SK-N-SH (cell line): ENCODE data around the gene NAV2. TPM values are rescaled to one million over a fixed set of nuclear protein-coding genes. Genes with fewer than 3 reads are reported as not detected.

ENCODE experiments used
- CTCF ChIA-PET: fragments of 300-600, 350-600 bp; formaldehyde crosslinking; extraction: SDS; loops from one replicate; lab custom pipeline; 2021; lab: Yijun Ruan, JAX
- POLR2A ChIA-PET: fragments of 350-600 bp; sonication (Branson Sonifier 250); formaldehyde crosslinking; extraction: SDS; loops from one replicate; lab custom pipeline; 2020; ENCODE audit warnings: antibody characterized with exemption, inconsistent platforms; lab: Yijun Ruan, JAX
- DNase-seq: peaks from one replicate; pipeline ENCODE4 v3.0.0; 2012
- H2AFZ ChIP-seq: fragments of 200-600 bp; sonication (generic); 2 replicates; pipeline ENCODE4 v1.8.1; 2016; ENCODE audit warnings: antibody characterized with exemption, mild to moderate bottlenecking, low read depth
- H3F3A ChIP-seq: fragments of 200-600 bp; sonication (generic); replicated peaks from 2 replicates; pipeline ENCODE3; 2016; ENCODE audit warnings: antibody characterized with exemption, mild to moderate bottlenecking; ENCODE audit not compliant: insufficient read depth
- H3K27ac ChIP-seq, 2 experiments: fragments of 200-500 bp in 1 of 2; fragments of 200-600 bp in 1 of 2; sonication (Bioruptor generic) in 1 of 2; sonication (generic), shearing (Covaris generic) in 1 of 2; 2 replicates each; pipeline versions ENCODE4 v1.5.1 to v1.6.1; 2014 to 2016; ENCODE audit warnings: low read depth in 2 of 2, inconsistent platforms in 1 of 2, low read length in 1 of 2, mild to moderate bottlenecking in 1 of 2, mixed read lengths in 1 of 2
- H3K27me3 ChIP-seq: fragments of 200-600 bp; sonication (generic), shearing (Covaris generic); 2 replicates; pipeline ENCODE4 v1.6.1; 2016; ENCODE audit warnings: mixed run types; ENCODE audit not compliant: insufficient read depth
- H3K36me3 ChIP-seq, 2 experiments: fragments of 200-500 bp in 1 of 2; fragments of 200-600 bp in 1 of 2; sonication (Bioruptor generic) in 1 of 2; sonication (generic) in 1 of 2; replicated peaks in 1 of 2; 2 replicates each; pipeline versions ENCODE3 to v1.5.1; 2014 to 2016; ENCODE audit warnings: low read length in 1 of 2, mild to moderate bottlenecking in 1 of 2; ENCODE audit not compliant: insufficient read depth in 2 of 2, control insufficient read depth in 1 of 2
- H3K4me1 ChIP-seq, 2 experiments: fragments of 200-500 bp in 1 of 2; fragments of 200-600 bp in 1 of 2; sonication (Bioruptor generic) in 1 of 2; sonication (generic), shearing (Covaris generic) in 1 of 2; 2 replicates each; pipeline versions ENCODE4 v1.5.1 to v1.6.1; 2014 to 2016; ENCODE audit warnings: low read depth in 1 of 2, low read length in 1 of 2, mixed run types in 1 of 2; ENCODE audit not compliant: insufficient read depth in 2 of 2, control insufficient read depth in 1 of 2
- H3K4me2 ChIP-seq: fragments of 200-600 bp; sonication (generic), shearing (Covaris generic); 2 replicates; pipeline ENCODE4 v1.6.1; 2017; ENCODE audit warnings: mixed run types
- H3K4me3 ChIP-seq, 2 experiments: fragments of 200-500 bp in 1 of 2; fragments of 200-600 bp in 1 of 2; sonication (Bioruptor generic) in 1 of 2; sonication (generic), shearing (Covaris generic) in 1 of 2; 2 replicates each; pipeline versions ENCODE4 v1.5.1 to v1.8.1; 2014 to 2016; ENCODE audit warnings: low read depth in 2 of 2, inconsistent platforms in 1 of 2, low read length in 1 of 2, mild to moderate bottlenecking in 1 of 2, mixed read lengths in 1 of 2, moderate library complexity in 1 of 2
- H3K79me2 ChIP-seq: fragments of 200-600 bp; sonication (generic); 2 replicates; pipeline ENCODE4 v1.8.1; 2017; ENCODE audit warnings: mild to moderate bottlenecking; ENCODE audit not compliant: insufficient read depth
- H3K9ac ChIP-seq: fragments of 200-600 bp; sonication (generic); 2 replicates; pipeline ENCODE4 v1.6.1; 2017; ENCODE audit warnings: mixed run types
- H3K9me2 ChIP-seq: fragments of 200-600 bp; sonication (generic); 2 replicates; pipeline ENCODE4 v1.6.1; 2017; ENCODE audit warnings: mixed run types
- H3K9me3 ChIP-seq: fragments of 200-600 bp; sonication (generic); 2 replicates; pipeline ENCODE4 v1.6.1; 2017; ENCODE audit warnings: mixed run types, mild to moderate bottlenecking, moderate library complexity
- H4K20me1 ChIP-seq: fragments of 200-600 bp; sonication (generic); 2 replicates; pipeline ENCODE4 v1.6.1; 2017; ENCODE audit warnings: mild to moderate bottlenecking, mixed run types; ENCODE audit not compliant: insufficient read depth
- EP300 ChIP-seq, 2 experiments: IDR thresholded peaks; 2 replicates each; pipeline versions ENCODE4 v1.4.0 to v1.6.1; 2012; ENCODE audit warnings: borderline replicate concordance in 1 of 2, low read depth in 1 of 2, low read length in 1 of 2
- EZH2phosphoT487 ChIP-seq: fragments of 200-600 bp; sonication (generic); IDR thresholded peaks from 2 replicates; pipeline ENCODE4 v1.6.1; 2017; ENCODE audit warnings: low read depth, mixed run types, mild to moderate bottlenecking, antibody characterized with exemption, moderate library complexity, borderline replicate concordance
- FOSL2 ChIP-seq: IDR thresholded peaks from 2 replicates; pipeline ENCODE4 v1.4.0; 2012; ENCODE audit warnings: low read depth, mild to moderate bottlenecking, moderate library complexity, borderline replicate concordance
- GATA2 ChIP-seq: sonication (generic); formaldehyde crosslinking; IDR thresholded peaks from 2 replicates; pipeline ENCODE4 v1.5.0; 2020; ENCODE audit warnings: mild to moderate bottlenecking, missing genetic modification reagents
- JUND ChIP-seq: IDR thresholded peaks from 2 replicates; pipeline ENCODE4 v1.4.0; 2012
- MEF2A ChIP-seq: IDR thresholded peaks from 2 replicates; pipeline ENCODE4 v1.4.0; 2012; ENCODE audit warnings: low read depth, borderline replicate concordance
- REST ChIP-seq: IDR thresholded peaks from 2 replicates; pipeline ENCODE4 v1.6.1; 2012; ENCODE audit warnings: mild to moderate bottlenecking, low read depth, low read length, moderate library complexity
- RXRA ChIP-seq: IDR thresholded peaks from 2 replicates; pipeline ENCODE4 v1.4.0; 2012; ENCODE audit warnings: low read depth, mild to moderate bottlenecking, borderline replicate concordance
- TAF1 ChIP-seq: IDR thresholded peaks from 2 replicates; pipeline ENCODE4 v1.6.1; 2012; ENCODE audit warnings: low read depth, mild to moderate bottlenecking, low read length, moderate library complexity, borderline replicate concordance
- YY1 ChIP-seq: IDR thresholded peaks from 2 replicates; pipeline ENCODE4 v1.4.0; 2012; ENCODE audit warnings: low read depth, mild to moderate bottlenecking
- ZBTB33 ChIP-seq: IDR thresholded peaks from 2 replicates; pipeline ENCODE4 v1.4.0; 2012; ENCODE audit warnings: low read depth, borderline replicate concordance
- WGBS: methylation state at CpG from one replicate; pipeline ENCODE4 v1.1.6; 2017; ENCODE audit warnings: low lambda C conversion rate; 5-methylcytosine and 5-hydroxymethylcytosine counted together
- polyA plus RNA-seq, 3 experiments: library from polyadenylated mRNA; depleted of rRNA; stranded (reverse); fragments of >200 nt; gene quantifications; 2 replicates each; pipeline ENCODE4 v1.2.3, GENCODE V29; 2012

NAV2 gene
- polyA plus RNA-seq, 1 of the 3 experiments (the other 2 are of a cell fraction): 26.2 TPM

- no peak for TF ChIP-seq MEF2A
- TF ChIP-seq TAF1: no peak
- no peak for TF ChIP-seq YY1
- TF ChIP-seq RXRA: no peak
These were observed 226.2 kb downstream of the NAV2 start (continued) for GRCh38 chr11:19938866-19939265.

- Histone ChIP-seq H3K4me1 (peaks cover 11 to 24% of the 10 kb centered on the region in 2 experiments; a peak in 3 of 4 replicates), H3K79me2 (peaks cover 90% of the 10 kb centered on the region), H3K9me3 (no peaks in the 10 kb centered on the region), H3K4me2 (no peak overlapping the region), H3K4me3 (no peak overlapping the region), H3K36me3 (peaks cover 77 to 81% of the 10 kb centered on the region in 2 experiments), H3K9me2 (no peaks in the 10 kb centered on the region), H3K27ac (no peak overlapping the region; a peak in 1 of 4 replicates), H3K27me3 (no peaks in the 10 kb centered on the region), H3K9ac (no peak overlapping the region), H4K20me1 (no peaks in the 10 kb centered on the region)
- DNase-seq: no peak
- WGBS: 98% methylated on average over 8 of the region's 9 CpGs
- TF ChIP-seq EZH2phosphoT487 (no peak), FOSL2 (no peak), YY1 (no peak), ZBTB33 (no peak), JUND (no peak), REST (no peak), EP300 (IDR thresholded peaks at IDR 0.05; ENCODE audit: borderline replicate concordance in 1 of 2, low read depth in 1 of 2, low read length in 1 of 2) (no peak), GATA2 (no peak)
- TF ChIP-seq, all 33 proteins: peak for 0
- H2AFZ ChIP-seq: no peak overlapping the region
- POLR2A ChIA-PET: no interaction called here
- H3F3A ChIP-seq: peaks cover 38% of the 10 kb centered on the region
- CTCF ChIA-PET: interaction anchor here (0.7 to 2.7 kb wide), 15 partner anchors 8 to 670 kb away, joined by 3 to 16 read pairs (median 4); no protein-coding TSS in a partner anchor
These were observed 226.8 kb downstream of the NAV2 start for GRCh38 chr11:19939415-19939929.
